Tibial nerve (tissue), 4 donors: ENCODE data around the gene B3GNT9. TPM values are rescaled to one million over a fixed set of nuclear protein-coding genes. Genes with fewer than 3 reads are reported as not detected.

Experiments
- DNase-seq, 2 donors: peaks; one replicate each; pipeline ENCODE4 v3.0.0-alpha.2; 2019; ENCODE audit warnings: low spot score in 2 of 2
- H3K27ac ChIP-seq, 4 donors: fragments of 200-600 bp; sonication (generic) in 3 of 4; one replicate each; pipeline ENCODE4 v1.5.1; 2017 to 2019; ENCODE audit warnings: mild to moderate bottlenecking in 1 of 4
- H3K27me3 ChIP-seq, 2 donors: fragments of 200-600 bp; sonication (generic) in 1 of 2; one replicate each; pipeline versions ENCODE4 v1.5.1 to v1.6.0; 2017 to 2019
- H3K36me3 ChIP-seq, 3 donors: fragments of 200-600 bp; sonication (generic); one replicate each; pipeline ENCODE4 v1.5.1; 2018 to 2019
- H3K4me1 ChIP-seq, 4 donors: fragments of 200-600 bp; sonication (generic) in 3 of 4; one replicate each; pipeline ENCODE4 v1.5.1; 2017 to 2019
- H3K4me3 ChIP-seq, 4 donors: fragments of 200-600 bp; sonication (generic) in 3 of 4; one replicate each; pipeline ENCODE4 v1.5.1; 2017 to 2019; ENCODE audit warnings: mild to moderate bottlenecking in 1 of 4, moderate library complexity in 1 of 4
- H3K9me3 ChIP-seq, 4 donors: fragments of 200-600 bp; sonication (generic) in 3 of 4; one replicate each; pipeline ENCODE4 v1.5.1; 2017 to 2019
- CTCF ChIP-seq, 5 experiments: fragments of 200-600 bp in 3 of 5; fragments of 450-650 bp in 2 of 5; sonication (generic) in 3 of 5; IDR thresholded peaks; one replicate each; pipeline ENCODE4 v1.5.1; 2016 to 2019; ENCODE audit warnings: antibody characterized with exemption in 5 of 5, mild to moderate bottlenecking in 3 of 5, moderate library complexity in 2 of 5
- EP300 ChIP-seq, 2 donors: sonication (generic); formaldehyde crosslinking; IDR thresholded peaks; one replicate each; pipeline ENCODE4 v1.6.1; 2017; ENCODE audit warnings: antibody characterized with exemption in 2 of 2, mild to moderate bottlenecking in 1 of 2
- POLR2A ChIP-seq, 2 donors: fragments of 450-650 bp; IDR thresholded peaks; one replicate each; pipeline ENCODE4 v1.6.1; 2017; ENCODE audit warnings: antibody characterized with exemption in 2 of 2, mild to moderate bottlenecking in 2 of 2, moderate library complexity in 2 of 2
- WGBS, 2 donors: methylation state at CpG; one replicate each; pipeline ENCODE4 v1.1.5; 2018; 5-methylcytosine and 5-hydroxymethylcytosine counted together
- total RNA-seq, 4 donors: library from RNA; depleted of rRNA; stranded (reverse); fragments of >200 nt; gene quantifications; one replicate each; pipeline ENCODE4 v1.1.0, GENCODE V29; 2016

The B3GNT9 gene
- total RNA-seq, 4 donors from 2014 or later, result 9.3 to 23.1 (median 18.4) TPM

- Histone ChIP-seq H3K9me3 (no peaks in the 10 kb centered on the region), H3K4me3 (no peak overlapping the region), H3K36me3 (no peaks in the 10 kb centered on the region), H3K27ac (no peak overlapping the region), H3K27me3 (peaks cover 0 to 14% of the 10 kb centered on the region in 2 donors), H3K4me1 (peaks cover 0 to 49% (median 16%) of the 10 kb centered on the region in 4 donors)
- no peak for TF ChIP-seq POLR2A (IDR thresholded peaks at IDR 0.05)
- no peak for TF ChIP-seq CTCF (IDR thresholded peaks at IDR 0.05)
- TF ChIP-seq EP300 (IDR thresholded peaks at IDR 0.05), result no peak
- DNase-seq, result no peak
- 88 to 93% methylated on average over 9 to 10 of the region's 13 CpGs for WGBS, 2 donors
Measured at GRCh38 chr16:67179421-67180080, 28.8 kb upstream of the B3GNT9 start.

GRCh38 chr16:67177743-67178699, 27.2 kb upstream of the B3GNT9 start:
- Histone ChIP-seq H3K4me1 (peaks cover 0 to 55% (median 26%) of the 10 kb centered on the region in 4 donors), H3K27ac (peak overlapping the region in 1 of 4 donors; percentile 65), H3K36me3 (no peaks in the 10 kb centered on the region), H3K27me3 (peaks cover 0 to 16% of the 10 kb centered on the region in 2 donors), H3K9me3 (no peaks in the 10 kb centered on the region), H3K4me3 (peak overlapping the region; percentile 28 to 50 (median 40))
- no peak for DNase-seq
- WGBS, 2 donors, result 9% methylated on average over 17 to 53 of the region's 73 CpGs
- peak in 1 of 5 experiments; percentile 39 for TF ChIP-seq CTCF (IDR thresholded peaks at IDR 0.05)
- TF ChIP-seq POLR2A (IDR thresholded peaks at IDR 0.05), result no peak
- no peak for TF ChIP-seq EP300 (IDR thresholded peaks at IDR 0.05)

GRCh38 chr16:67176662-67177061, 25.9 kb upstream of the B3GNT9 start:
- peaks cover 0 to 16% of the 10 kb centered on the region in 2 donors for H3K27me3 ChIP-seq
- no peak overlapping the region for H3K4me3 ChIP-seq
- H3K4me1 ChIP-seq, result peaks cover 0 to 49% (median 27%) of the 10 kb centered on the region in 4 donors
- no peak for TF ChIP-seq POLR2A (IDR thresholded peaks at IDR 0.05)
- H3K9me3 ChIP-seq, result no peaks in the 10 kb centered on the region
- WGBS, 2 donors, result 89 to 92% methylated on average over 6 to 9 of the region's 12 CpGs
- DNase-seq, result no peak
- no peaks in the 10 kb centered on the region for H3K36me3 ChIP-seq
- H3K27ac ChIP-seq, result no peak overlapping the region

- H3K36me3 ChIP-seq, result no peaks in the 10 kb centered on the region
- WGBS, 2 donors, result 29 to 38% methylated on average over 19 to 31 of the region's 31 CpGs
- H3K9me3 ChIP-seq, result no peaks in the 10 kb centered on the region
- no peak for DNase-seq
- peak overlapping the region; percentile 2 to 88 (median 81) for H3K27ac ChIP-seq
- H3K4me3 ChIP-seq, result peak overlapping the region; percentile 35 to 53 (median 45)
- no peak for TF ChIP-seq EP300 (IDR thresholded peaks at IDR 0.05)
- TF ChIP-seq CTCF (IDR thresholded peaks at IDR 0.05), result no peak
- no peak for TF ChIP-seq POLR2A (IDR thresholded peaks at IDR 0.05)
- H3K27me3 ChIP-seq, result peaks cover 0 to 16% of the 10 kb centered on the region in 2 donors
- peaks cover 0 to 58% (median 34%) of the 10 kb centered on the region in 4 donors for H3K4me1 ChIP-seq
Measured at GRCh38 chr16:67174706-67175231, 24.0 kb upstream of the B3GNT9 start.

GRCh38 chr16:67173808-67174705, 23.3 kb upstream of the B3GNT9 start:
- Histone ChIP-seq H3K4me3 (peak overlapping the region; percentile 35 to 53 (median 45)), H3K27me3 (peaks cover 0 to 15% of the 10 kb centered on the region in 2 donors), H3K36me3 (no peaks in the 10 kb centered on the region), H3K27ac (peak overlapping the region; percentile 2 to 88 (median 81)), H3K9me3 (no peaks in the 10 kb centered on the region), H3K4me1 (peaks cover 0 to 63% (median 42%) of the 10 kb centered on the region in 4 donors)
- peak in 2 of 5 experiments; percentile 28 to 48 for TF ChIP-seq CTCF (IDR thresholded peaks at IDR 0.05)
- TF ChIP-seq EP300 (IDR thresholded peaks at IDR 0.05), result peak; percentile 31 to 79
- peak; percentile 15 to 36 for TF ChIP-seq POLR2A (IDR thresholded peaks at IDR 0.05)
- 0 to 1% methylated on average over 24 to 66 of the region's 71 CpGs for WGBS, 2 donors
- DNase-seq, result peak; percentile 54 to 72
